Endothelial cell of umbilical vein (primary cell): ENCODE measurements around the gene ARMH1.

ENCODE experiments used
- CTCF ChIP-seq, 2 donors: IDR thresholded peaks; 1 replicate in 1 of 2; 2 replicates in 1 of 2; pipeline ENCODE4 v1.5.1; 2011; ENCODE audit warnings: low read length in 2 of 2, mild to moderate bottlenecking in 2 of 2, moderate library complexity in 2 of 2, control low read depth in 1 of 2, inconsistent platforms in 1 of 2, low read depth in 1 of 2; ENCODE audit not compliant: insufficient read depth in 1 of 2; ENCODE audit errors: extremely low read depth in 1 of 2
- EZH2 ChIP-seq: IDR thresholded peaks from 2 replicates; pipeline ENCODE4 v1.6.1; 2012; ENCODE audit warnings: borderline replicate concordance, low read depth, mild to moderate bottlenecking, moderate library complexity, low read length, inconsistent platforms; ENCODE audit not compliant: severe bottlenecking
- GATA2 ChIP-seq: IDR thresholded peaks from 2 replicates; pipeline ENCODE4 v1.7.0; 2011; ENCODE audit warnings: low read depth, mild to moderate bottlenecking, moderate library complexity, mixed read lengths, low read length; ENCODE audit not compliant: insufficient read length, insufficient read depth
- MAX ChIP-seq: IDR thresholded peaks from 2 replicates; pipeline ENCODE4 v1.6.1; 2011; ENCODE audit not compliant: insufficient read depth, insufficient read length
- MYC ChIP-seq: IDR thresholded peaks from one replicate; pipeline ENCODE4 v1.6.1; 2011; ENCODE audit warnings: mild to moderate bottlenecking, low read depth, low read length
- POLR2A ChIP-seq: IDR thresholded peaks from 2 replicates; pipeline ENCODE4 v1.6.1; 2012; ENCODE audit warnings: low read depth, mild to moderate bottlenecking, control low read depth, low read length

DNA sequence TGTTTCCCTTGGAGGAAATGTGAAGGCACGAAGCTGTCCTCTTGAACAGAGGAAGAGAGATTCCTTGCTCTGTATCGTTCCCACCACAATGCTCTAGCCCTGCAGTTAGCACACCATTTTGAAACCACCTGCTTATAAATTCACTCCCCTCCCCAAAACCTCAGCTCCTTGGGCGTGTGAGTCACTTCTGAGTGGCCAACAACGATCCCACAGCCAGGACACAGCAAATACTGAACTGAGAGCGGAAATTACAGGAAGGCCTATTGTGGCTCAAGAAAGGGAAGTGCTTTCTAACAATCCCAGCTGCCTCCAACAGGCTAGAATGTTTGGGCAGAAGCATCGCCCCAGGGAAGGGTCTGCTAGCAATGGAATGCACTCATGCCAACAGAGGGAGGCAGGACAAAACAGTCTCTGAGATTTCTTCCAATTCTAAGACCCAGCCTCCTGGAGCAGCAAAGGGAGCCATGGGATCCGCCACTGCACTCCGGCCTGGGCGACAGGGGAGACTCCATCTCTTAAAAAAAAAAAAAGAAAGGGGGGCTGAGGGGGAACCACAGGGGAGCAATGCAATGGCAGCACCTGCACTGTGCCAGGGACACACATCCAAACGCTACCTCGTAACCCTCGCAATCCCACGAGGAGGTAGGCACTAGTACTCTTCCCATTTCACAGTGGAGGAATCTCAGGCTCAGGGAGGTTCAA, 2.1 kb upstream of the ARMH1 start:
- no peak for TF ChIP-seq CTCF (IDR thresholded peaks at IDR 0.05; ENCODE audit: extremely low read depth in 1 of 2, insufficient read depth in 1 of 2, low read depth in 1 of 2, low read length in 2 of 2)
- TF ChIP-seq MAX = no peak
- TF ChIP-seq POLR2A = no peak
- TF ChIP-seq GATA2 = no peak
- no peak for TF ChIP-seq MYC
- no peak for TF ChIP-seq EZH2
